Loucy (cell line): ENCODE data around the gene DUSP6.

Source experiments
- H2AFZ ChIP-seq: fragments of 200-600 bp; sonication (generic); 2 replicates; pipeline ENCODE4 v1.6.0; 2016; ENCODE audit warnings: antibody characterized with exemption, mild to moderate bottlenecking, low read length, moderate library complexity
- H3F3A ChIP-seq: fragments of 200-600 bp; 2 replicates; pipeline ENCODE4 v1.6.0; 2016; ENCODE audit warnings: antibody characterized with exemption, low read depth, mild to moderate bottlenecking
- H3K27me3 ChIP-seq: fragments of 200-600 bp; sonication (generic); 2 replicates; pipeline ENCODE4 v1.6.1; 2014; ENCODE audit warnings: low read length, mild to moderate bottlenecking; ENCODE audit not compliant: insufficient read depth, poor library complexity, severe bottlenecking
- H3K36me3 ChIP-seq: fragments of 200-600 bp; sonication (generic); 2 replicates; pipeline ENCODE4 v1.6.1; 2016; ENCODE audit warnings: low read length; ENCODE audit not compliant: insufficient read depth
- H3K4me1 ChIP-seq: fragments of 200-600 bp; sonication (generic); 2 replicates; pipeline ENCODE4 v1.5.1; 2014; ENCODE audit warnings: low read length, mild to moderate bottlenecking; ENCODE audit not compliant: insufficient read depth, poor library complexity, severe bottlenecking
- H3K4me2 ChIP-seq: fragments of 200-600 bp; sonication (generic); 2 replicates; pipeline ENCODE4 v1.6.0; 2014; ENCODE audit warnings: antibody characterized with exemption, low read length, low read depth, mild to moderate bottlenecking; ENCODE audit not compliant: poor library complexity, severe bottlenecking
- H3K4me3 ChIP-seq: fragments of 200-600 bp; sonication (generic); 2 replicates; pipeline ENCODE4 v1.5.1; 2014; ENCODE audit warnings: low read length, mild to moderate bottlenecking, mixed read lengths; ENCODE audit not compliant: poor library complexity, severe bottlenecking
- H3K79me2 ChIP-seq: fragments of 200-600 bp; sonication (generic); 2 replicates; pipeline ENCODE4 v1.6.1; 2014; ENCODE audit warnings: low read length; ENCODE audit not compliant: insufficient read depth
- H3K9ac ChIP-seq: fragments of 200-600 bp; sonication (generic); 2 replicates; pipeline ENCODE4 v1.6.0; 2014; ENCODE audit warnings: mild to moderate bottlenecking, low read depth, low read length, moderate library complexity; ENCODE audit not compliant: poor library complexity, severe bottlenecking
- H3K9me2 ChIP-seq: fragments of 200-600 bp; sonication (generic); replicated peaks from 2 replicates; pipeline ENCODE4 v1.6.1; 2016; ENCODE audit warnings: low read depth, low read length, mixed read lengths
- H3K9me3 ChIP-seq: fragments of 200-600 bp; sonication (generic); 2 replicates; pipeline ENCODE4 v1.6.1; 2014; ENCODE audit warnings: mild to moderate bottlenecking, antibody characterized with exemption, low read length, low read depth; ENCODE audit not compliant: insufficient read depth
- H4K20me1 ChIP-seq: fragments of 200-600 bp; sonication (generic); 2 replicates; pipeline ENCODE4 v1.6.0; 2014; ENCODE audit warnings: antibody characterized with exemption, low read length, mild to moderate bottlenecking; ENCODE audit not compliant: insufficient read depth, poor library complexity, severe bottlenecking
- CTCF ChIP-seq: fragments of 200-600 bp; sonication (generic); conservative IDR thresholded peaks from 2 replicates; pipeline ENCODE4 v1.5.1; 2014; ENCODE audit warnings: mild to moderate bottlenecking, antibody characterized with exemption, low read length
- EZH2phosphoT487 ChIP-seq: fragments of 200-600 bp; IDR thresholded peaks from 2 replicates; pipeline ENCODE4 v1.6.1; 2018; ENCODE audit warnings: antibody characterized with exemption, mild to moderate bottlenecking, moderate library complexity, borderline replicate concordance

DUSP6 gene

GRCh38 chr12:89353188-89353822, 1.0 kb upstream of the DUSP6 start:
- Histone ChIP-seq H3K9me2 (no peaks in the 10 kb centered on the region), H3K27me3 (peaks cover 13% of the 10 kb centered on the region), H3K9me3 (no peaks in the 10 kb centered on the region), H3K36me3 (no peaks in the 10 kb centered on the region), H2AFZ (peak overlapping the region; percentile 92), H4K20me1 (no peaks in the 10 kb centered on the region), H3K4me1 (peaks cover 47% of the 10 kb centered on the region), H3F3A (peaks cover 14% of the 10 kb centered on the region; the same call in 1 of the 2 replicates), H3K4me3 (peak overlapping the region; percentile 77), H3K9ac (peak overlapping the region; percentile 88), H3K4me2 (peak overlapping the region; percentile 94), H3K79me2 (peaks cover 32% of the 10 kb centered on the region)
- TF ChIP-seq CTCF (no peak), EZH2phosphoT487 (no peak)

- Histone ChIP-seq H4K20me1 (no peaks in the 10 kb centered on the region), H3K4me1 (peaks cover 57% of the 10 kb centered on the region), H3K79me2 (peaks cover 41% of the 10 kb centered on the region), H3K27me3 (peaks cover 13% of the 10 kb centered on the region), H2AFZ (peak overlapping the region; percentile 70), H3K4me3 (peak overlapping the region; percentile 77), H3K9me2 (no peaks in the 10 kb centered on the region), H3K4me2 (peak overlapping the region; percentile 94), H3K9me3 (no peaks in the 10 kb centered on the region), H3K36me3 (no peaks in the 10 kb centered on the region), H3F3A (peaks cover 14% of the 10 kb centered on the region; the same call in 1 of the 2 replicates), H3K9ac (peak overlapping the region; percentile 74)
- TF ChIP-seq CTCF (no peak), EZH2phosphoT487 (no peak)
These were observed 134 bp downstream of the DUSP6 start for GRCh38 chr12:89352242-89352491.

GRCh38 chr12:89351489-89352241, 636 bp downstream of the DUSP6 start:
- TF ChIP-seq CTCF = no peak
- TF ChIP-seq EZH2phosphoT487 = no peak
- Histone ChIP-seq H3K4me1 (peaks cover 62% of the 10 kb centered on the region), H3K79me2 (peaks cover 41% of the 10 kb centered on the region), H2AFZ (peak overlapping the region; percentile 70), H4K20me1 (no peaks in the 10 kb centered on the region), H3K9me3 (no peaks in the 10 kb centered on the region), H3K27me3 (peaks cover 13% of the 10 kb centered on the region), H3K4me2 (peak overlapping the region; percentile 94), H3K36me3 (no peaks in the 10 kb centered on the region), H3K9ac (peak overlapping the region; percentile 74), H3K4me3 (peak overlapping the region; percentile 77), H3K9me2 (no peaks in the 10 kb centered on the region), H3F3A (peaks cover 19% of the 10 kb centered on the region)
